Fibroblast of skin of abdomen (primary cell): ENCODE results near the gene OR2A12.
"Not testable (repeated sequence)": the region's sequence is repeated elsewhere in the genome, so short reads cannot be mapped to it uniquely, and the experiment has no call there.

ENCODE experiments used
- DNase-seq: peaks from one replicate; pipeline ENCODE4 v3.0.0-alpha.2; 2013

OR2A12 gene

DNA sequence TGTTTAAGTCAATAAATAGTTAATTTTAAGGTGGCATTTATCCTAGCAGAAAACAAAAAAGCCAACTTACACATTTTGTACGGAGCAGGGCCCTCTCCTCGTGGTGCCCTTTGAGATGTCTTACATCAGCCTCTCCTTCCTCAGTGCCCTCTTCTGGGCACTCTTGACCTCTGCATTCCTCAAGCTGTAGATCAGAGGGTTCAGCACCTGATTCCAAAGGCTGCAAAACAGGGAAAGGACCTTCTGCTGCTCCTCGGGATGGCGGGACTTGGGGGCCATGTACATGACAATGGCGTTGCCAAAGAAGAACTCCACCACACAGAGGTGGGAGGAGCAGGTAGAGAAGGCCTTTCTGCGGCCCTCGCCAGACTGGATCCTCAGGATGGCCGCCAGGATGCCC, 32.3 kb downstream of the OR2A12 start:
- DNase-seq, result no peak

GRCh38 chr7:144122876-144123275, 36.8 kb downstream of the OR2A12 start, which contains the start of gene OR2A14:
TSS of gene OR2A14 (plus strand) at chr7:144123176. CDS start at chr7:144129113, 5,937 bp downstream.
- DNase-seq, result no peak

DNA sequence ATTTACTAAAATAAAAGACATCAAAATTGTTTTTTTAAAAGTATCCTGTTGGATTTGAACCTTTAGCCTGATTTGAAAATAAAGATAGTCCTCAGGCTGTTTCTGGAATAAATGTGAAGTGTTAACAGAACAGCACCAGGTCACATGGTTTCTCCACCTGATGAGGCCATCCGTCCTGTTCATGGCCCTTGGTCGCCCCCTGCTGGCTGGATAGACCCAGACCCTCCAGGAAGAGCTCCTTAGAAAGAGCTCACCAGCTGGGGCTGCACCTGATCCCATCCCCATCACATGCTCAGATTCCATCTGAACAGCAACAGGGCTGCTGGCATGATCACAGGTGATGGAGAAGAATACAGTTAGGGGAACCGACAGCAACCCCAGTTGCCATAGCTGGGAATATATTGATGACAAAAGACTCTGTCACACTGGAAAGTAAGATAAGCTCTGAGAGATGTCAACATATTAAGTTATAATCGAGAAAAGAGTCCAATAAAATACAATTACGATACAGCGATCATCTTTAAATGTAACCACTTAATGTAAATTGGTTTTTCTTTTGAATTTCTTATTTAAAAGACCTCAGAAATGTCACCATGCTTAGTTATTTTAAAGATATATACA, 41.7 kb downstream of the OR2A12 start:
- peak; percentile 59 for DNase-seq

DNA sequence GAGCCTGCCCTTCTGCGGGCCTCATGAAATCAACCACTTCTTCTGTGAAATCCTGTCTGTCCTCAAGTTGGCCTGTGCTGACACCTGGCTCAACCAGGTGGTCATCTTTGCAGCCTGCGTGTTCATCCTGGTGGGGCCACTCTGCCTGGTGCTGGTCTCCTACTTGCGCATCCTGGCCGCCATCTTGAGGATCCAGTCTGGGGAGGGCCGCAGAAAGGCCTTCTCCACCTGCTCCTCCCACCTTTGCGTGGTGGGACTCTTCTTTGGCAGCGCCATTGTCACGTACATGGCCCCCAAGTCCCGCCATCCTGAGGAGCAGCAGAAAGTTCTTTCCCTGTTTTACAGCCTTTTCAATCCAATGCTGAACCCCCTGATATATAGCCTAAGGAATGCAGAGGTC, 43.5 kb downstream of the OR2A12 start:
- DNase-seq, result not testable (repeated sequence)

- DNase-seq, result no peak
Measured at GRCh38 chr7:144130730-144131129, 44.7 kb downstream of the OR2A12 start.

DNA sequence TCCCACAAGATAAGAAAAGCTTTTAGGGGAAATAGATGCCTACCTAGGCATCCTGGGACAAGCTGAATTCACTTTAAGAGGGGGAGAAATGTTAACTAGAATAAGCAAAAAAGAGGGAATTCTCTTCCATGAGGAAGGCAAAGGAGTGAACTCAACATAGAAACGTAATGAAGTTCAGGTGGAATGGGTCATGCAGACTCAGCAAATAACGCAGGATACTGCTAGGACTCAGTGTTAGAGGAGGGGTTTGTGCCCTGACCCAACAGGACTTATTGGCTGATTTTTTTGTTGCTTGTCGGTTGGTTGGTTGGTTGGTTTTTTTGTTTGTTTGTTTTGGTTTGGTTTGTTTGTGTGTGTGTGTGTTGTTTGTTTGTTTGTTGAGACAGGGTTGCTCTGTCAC, 46.2 kb downstream of the OR2A12 start:
- no peak for DNase-seq

DNA sequence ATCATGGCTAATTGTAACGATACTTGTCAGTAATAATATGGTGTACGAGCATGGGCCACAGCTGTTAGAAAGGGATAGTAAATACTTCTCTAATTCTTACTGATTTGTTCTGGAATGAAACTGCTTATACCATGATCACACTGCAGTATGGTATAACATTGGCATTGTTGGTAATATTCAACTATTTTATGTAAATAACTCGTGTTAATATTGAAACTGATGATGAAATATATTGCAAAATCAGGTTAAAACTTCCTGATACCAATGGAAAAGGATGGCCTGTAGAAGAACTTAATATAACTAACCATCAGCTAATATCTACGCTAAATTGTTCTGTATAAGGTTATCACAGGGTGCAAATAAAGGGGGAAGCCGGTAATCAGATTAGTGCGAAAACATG, 47.2 kb downstream of the OR2A12 start:
- DNase-seq, result no peak

DNA sequence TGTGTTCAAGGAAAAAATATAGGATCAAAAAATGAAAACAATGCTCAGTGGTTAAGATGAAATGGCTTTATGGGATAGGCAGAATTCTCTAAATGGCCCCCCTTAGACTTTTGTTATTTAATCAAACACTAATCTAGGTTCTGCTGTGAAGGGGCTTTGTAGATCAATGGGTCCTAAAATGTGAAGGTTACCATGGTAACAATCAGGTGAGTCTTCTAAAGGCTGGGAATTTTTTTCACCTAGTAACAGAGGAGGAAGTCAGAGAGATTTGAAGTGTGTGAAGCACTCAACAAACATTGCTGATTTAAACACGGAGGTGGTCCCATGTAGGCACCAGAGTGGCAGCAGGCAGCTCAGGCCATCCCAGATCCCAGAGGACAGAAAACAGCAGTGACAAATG, 48.0 kb downstream of the OR2A12 start:
- DNase-seq, result no peak

DNA sequence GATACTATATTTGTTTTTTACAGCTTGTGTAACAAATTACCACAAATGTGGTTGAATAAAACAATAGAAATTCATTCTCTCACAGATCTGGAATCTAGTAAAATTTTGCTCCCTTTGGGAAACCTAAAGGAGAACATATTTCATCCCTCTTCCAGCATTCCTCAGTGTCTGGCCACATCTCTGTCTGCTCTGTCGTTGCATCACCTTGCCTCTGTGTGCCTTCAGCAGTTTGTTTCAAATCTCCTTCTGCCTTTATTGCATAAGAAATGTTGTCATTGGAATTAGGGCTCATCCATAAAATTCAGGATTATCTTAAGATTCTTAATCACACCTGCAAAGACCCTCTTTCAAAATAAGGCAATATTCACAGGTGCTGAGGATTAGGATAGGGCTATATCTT, 51.4 kb downstream of the OR2A12 start:
- DNase-seq, result peak; percentile 17

DNA sequence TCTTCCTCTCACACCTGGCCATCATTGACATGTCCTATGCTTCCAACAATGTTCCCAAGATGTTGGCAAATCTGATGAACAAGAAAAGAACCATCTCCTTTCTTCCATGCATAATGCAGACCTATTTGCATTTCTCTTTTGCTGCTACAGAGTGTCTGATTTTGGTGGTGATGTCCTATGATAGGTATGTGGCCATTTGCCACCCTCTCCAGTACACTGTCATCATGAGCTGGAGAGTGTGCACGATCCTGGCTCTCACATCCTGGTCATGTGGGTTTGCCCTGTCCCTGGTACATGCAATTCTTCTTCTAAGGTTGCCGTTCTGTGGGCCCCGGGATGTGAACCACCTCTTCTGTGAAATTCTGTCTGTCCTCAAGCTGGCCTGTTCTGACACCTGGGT, 56.1 kb downstream of the OR2A12 start:
- DNase-seq, result no peak

- DNase-seq, result no peak
Measured at GRCh38 chr7:144144426-144144825, 58.3 kb downstream of the OR2A12 start.

- no peak for DNase-seq
Measured at GRCh38 chr7:144148224-144148827, 62.2 kb downstream of the OR2A12 start.
